Duodenal mucosa (tissue), 2 donors: ENCODE measurements around the gene RNF126.
A peak's percentile ranks its signal among the peaks of the same experiment; 100 is the strongest.
"Not testable (repeated sequence)": the region's sequence is repeated elsewhere in the genome, so short reads cannot be mapped to it uniquely, and the experiment has no call there.

ENCODE experiments used
- H3K27ac ChIP-seq: one replicate; pipeline ENCODE4 v1.7.0; 2013; ENCODE audit warnings: low read depth, low read length
- H3K27me3 ChIP-seq, 2 donors: one replicate each; pipeline ENCODE4 v1.7.0; 2013; ENCODE audit warnings: low read length in 2 of 2, control low read depth in 1 of 2; ENCODE audit not compliant: insufficient read depth in 2 of 2, control insufficient read depth in 1 of 2
- H3K36me3 ChIP-seq, 2 donors: one replicate each; pipeline ENCODE4 v1.7.0; 2013; ENCODE audit warnings: low read length in 2 of 2, control low read depth in 1 of 2; ENCODE audit not compliant: insufficient read depth in 2 of 2, control insufficient read depth in 1 of 2
- H3K4me1 ChIP-seq, 2 donors: one replicate each; pipeline ENCODE4 v1.7.0; 2013; ENCODE audit warnings: low read length in 2 of 2, control low read depth in 1 of 2; ENCODE audit not compliant: insufficient read depth in 2 of 2, control insufficient read depth in 1 of 2
- H3K4me3 ChIP-seq, 2 donors: one replicate each; pipeline ENCODE4 v1.7.0; 2013; ENCODE audit warnings: low read length in 2 of 2, low read depth in 1 of 2
- H3K9ac ChIP-seq, 2 donors: one replicate each; pipeline ENCODE4 v1.7.0; 2013; ENCODE audit warnings: low read length in 2 of 2, low read depth in 1 of 2
- H3K9me3 ChIP-seq, 2 donors: one replicate each; pipeline ENCODE4 v1.7.0; 2013; ENCODE audit warnings: low read length in 2 of 2, control low read depth in 1 of 2; ENCODE audit not compliant: control insufficient read depth in 1 of 2

Gene RNF126

GRCh38 chr19:702847-703246 is 39.8 kb upstream of the RNF126 start:
- H3K27me3 ChIP-seq, H3K36me3 ChIP-seq, H3K9me3 ChIP-seq, H3K9ac ChIP-seq, H3K27ac ChIP-seq, H3K4me1 ChIP-seq: not testable (repeated sequence)
- H3K4me3 ChIP-seq, result peak overlapping the region in 1 of 2 donors; percentile 61

- not testable (repeated sequence) for H3K9me3 ChIP-seq, H3K9ac ChIP-seq, H3K4me1 ChIP-seq, H3K36me3 ChIP-seq, H3K27ac ChIP-seq, H3K27me3 ChIP-seq, H3K4me3 ChIP-seq
Observed at GRCh38 chr19:699885-700284, 36.9 kb upstream of the RNF126 start.

- not testable (repeated sequence) for H3K27me3 ChIP-seq, H3K9ac ChIP-seq, H3K4me1 ChIP-seq, H3K4me3 ChIP-seq, H3K27ac ChIP-seq, H3K9me3 ChIP-seq, H3K36me3 ChIP-seq
Observed at GRCh38 chr19:698529-698928, 35.5 kb upstream of the RNF126 start.

GRCh38 chr19:695352-695949 is 32.4 kb upstream of the RNF126 start, which contains the start of gene PRSS57:
PRSS57 (minus strand) TSS chr19:695452; CDS start chr19:695430, 22 bp downstream.
- H3K4me1 ChIP-seq, result no peaks in the 10 kb centered on the region
- H3K9me3 ChIP-seq, result no peaks in the 10 kb centered on the region
- H3K27me3 ChIP-seq, result peaks cover 0 to 4% of the 10 kb centered on the region in 2 donors
- no peaks in the 10 kb centered on the region for H3K36me3 ChIP-seq
- H3K27ac ChIP-seq, result no peak within 1 kb of the TSS
- no peak within 1 kb of the TSS for H3K9ac ChIP-seq
- no peak within 1 kb of the TSS for H3K4me3 ChIP-seq

- peaks cover 0 to 4% of the 10 kb centered on the region in 2 donors for H3K27me3 ChIP-seq
- no peaks in the 10 kb centered on the region for H3K36me3 ChIP-seq
- no peak overlapping the region for H3K27ac ChIP-seq
- no peaks in the 10 kb centered on the region for H3K4me1 ChIP-seq
- no peak overlapping the region for H3K4me3 ChIP-seq
- no peak overlapping the region for H3K9ac ChIP-seq
- no peaks in the 10 kb centered on the region for H3K9me3 ChIP-seq
Observed at GRCh38 chr19:694481-695351, 31.7 kb upstream of the RNF126 start.

GRCh38 chr19:690203-690602 is 27.2 kb upstream of the RNF126 start:
- no peak overlapping the region for H3K27ac ChIP-seq
- no peaks in the 10 kb centered on the region for H3K9me3 ChIP-seq
- no peaks in the 10 kb centered on the region for H3K27me3 ChIP-seq
- H3K36me3 ChIP-seq, result no peaks in the 10 kb centered on the region
- no peak overlapping the region for H3K4me3 ChIP-seq
- no peak overlapping the region for H3K9ac ChIP-seq
- H3K4me1 ChIP-seq, result no peaks in the 10 kb centered on the region

- no peaks in the 10 kb centered on the region for H3K4me1 ChIP-seq
- H3K9ac ChIP-seq, result no peak overlapping the region
- H3K27ac ChIP-seq, result no peak overlapping the region
Observed at GRCh38 chr19:688992-689391, 26.0 kb upstream of the RNF126 start.

GRCh38 chr19:688214-688613 is 25.2 kb upstream of the RNF126 start:
- no peaks in the 10 kb centered on the region for H3K36me3 ChIP-seq
- H3K4me1 ChIP-seq, result no peaks in the 10 kb centered on the region
- H3K9me3 ChIP-seq, result no peaks in the 10 kb centered on the region
- H3K27me3 ChIP-seq, result no peaks in the 10 kb centered on the region
- H3K4me3 ChIP-seq, result no peak overlapping the region
- no peak overlapping the region for H3K9ac ChIP-seq
- no peak overlapping the region for H3K27ac ChIP-seq

More at GRCh38 chr19:688992-689391, 26.0 kb upstream of the RNF126 start:
- no peaks in the 10 kb centered on the region for H3K36me3 ChIP-seq
- H3K27me3 ChIP-seq, result no peaks in the 10 kb centered on the region
- H3K9me3 ChIP-seq, result no peaks in the 10 kb centered on the region
- no peak overlapping the region for H3K4me3 ChIP-seq

GRCh38 chr19:687569-688166 is 24.7 kb upstream of the RNF126 start:
- H3K27me3 ChIP-seq, result no peaks in the 10 kb centered on the region
- H3K36me3 ChIP-seq, result no peaks in the 10 kb centered on the region
- H3K4me1 ChIP-seq, result no peaks in the 10 kb centered on the region
- no peak overlapping the region for H3K9ac ChIP-seq
- H3K27ac ChIP-seq, result no peak overlapping the region
- H3K9me3 ChIP-seq, result no peaks in the 10 kb centered on the region
- no peak overlapping the region for H3K4me3 ChIP-seq

- H3K27ac ChIP-seq, result no peak overlapping the region
- no peaks in the 10 kb centered on the region for H3K36me3 ChIP-seq
- H3K4me1 ChIP-seq, result no peaks in the 10 kb centered on the region
- H3K27me3 ChIP-seq, result no peaks in the 10 kb centered on the region
- no peak overlapping the region for H3K9ac ChIP-seq
- no peak overlapping the region for H3K4me3 ChIP-seq
- H3K9me3 ChIP-seq, result no peaks in the 10 kb centered on the region
Observed at GRCh38 chr19:686589-687297, 23.7 kb upstream of the RNF126 start.
